ENCODE measurements around the gene COX11. TPM values are rescaled to one million over a fixed set of nuclear protein-coding genes. Genes with fewer than 3 reads are reported as not detected.

COX11 gene
- total and polyA plus RNA-seq, 2 of the 8 experiments (the other 6 are each of a cell fraction or from before 2014, with no cell fraction given), result 43.0 to 54.1 TPM

DNA sequence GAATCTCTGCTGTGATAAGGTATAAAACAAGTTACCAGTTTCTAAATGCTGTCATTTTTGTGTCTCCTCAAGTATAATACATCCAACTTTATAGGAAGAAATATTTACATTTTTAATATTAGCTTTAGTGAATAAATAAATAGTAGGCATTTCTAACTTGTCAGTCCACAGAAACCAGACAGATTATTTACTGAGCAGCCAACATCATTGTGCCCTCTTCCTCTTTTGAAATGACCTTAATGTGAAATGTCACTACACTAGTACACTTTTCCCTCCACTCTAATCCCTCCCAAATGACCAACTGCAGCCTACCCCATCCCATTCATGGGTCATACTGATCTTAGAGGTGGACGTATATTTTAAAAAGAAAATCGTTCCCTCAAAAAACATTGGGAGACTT, 9.3 kb upstream of the COX11 start:
- Histone ChIP-seq H3K56ac (replicated peaks; ENCODE audit: insufficient read length, low read depth, low read length) (no peak overlapping the region), H4K91ac (replicated peaks; ENCODE audit: insufficient read length, low read length) (no peak overlapping the region), H2AFZ (ENCODE audit: low read length) (no peak overlapping the region), H3K4ac (replicated peaks; ENCODE audit: insufficient read length, low read depth, low read length) (no peak overlapping the region), H4K5ac (ENCODE audit: insufficient read length, low read depth, low read length) (no peak overlapping the region), H2BK15ac (ENCODE audit: low read length) (no peak overlapping the region), H3K23ac (ENCODE audit: insufficient read length) (no peak overlapping the region), H3K14ac (ENCODE audit: insufficient read length) (no peak overlapping the region), H3K4me2 (ENCODE audit: insufficient read depth in 1 of 2, low read depth in 2 of 2, low read length in 2 of 2) (no peak overlapping the region), H3K18ac (ENCODE audit: extremely low read depth, low read length) (no peak overlapping the region), H4K20me1 (replicated peaks in 1 of 2; ENCODE audit: control insufficient read depth in 1 of 2, insufficient read depth in 2 of 2, low read length in 2 of 2) (peaks cover 0 to 2% of the 10 kb centered on the region in 2 experiments), H3K79me2 (ENCODE audit: control insufficient read depth in 1 of 2, insufficient read depth in 2 of 2, low read length in 2 of 2) (peaks cover 2 to 54% of the 10 kb centered on the region in 2 experiments; a peak in 3 of 4 replicates), H3K4me1 (replicated peaks in 1 of 4; ENCODE audit: control insufficient read depth in 3 of 4, insufficient read depth in 4 of 4, low read length in 3 of 4) (no peaks in the 10 kb centered on the region), H3K79me1 (ENCODE audit: low read depth, low read length) (no peaks in the 10 kb centered on the region; the same call in 1 of the 2 replicates), H3K27ac (ENCODE audit: low read depth, low read length) (no peak overlapping the region), H2AK5ac (ENCODE audit: low read depth, low read length) (no peak overlapping the region), H2BK5ac (ENCODE audit: low read depth, low read length) (no peak overlapping the region), H3K23me2 (ENCODE audit: low read depth, low read length) (peaks cover 1% of the 10 kb centered on the region; the same call in 1 of the 2 replicates), H3K4me3 (ENCODE audit: extremely low read depth in 1 of 4, insufficient read depth in 2 of 4, low read depth in 3 of 4, low read length in 4 of 4) (no peak overlapping the region), H3K36me3 (ENCODE audit: control insufficient read depth in 2 of 4, insufficient read depth in 4 of 4, low read length in 3 of 4) (peaks cover 0 to 6% (median 0%) of the 10 kb centered on the region in 4 experiments; a peak in 3 of 8 replicates), H3K27me3 (replicated peaks in 1 of 4; ENCODE audit: control insufficient read depth in 3 of 4, extremely low read depth in 1 of 4, insufficient read depth in 3 of 4, low read length in 3 of 4) (no peaks in the 10 kb centered on the region), H3K9me3 (ENCODE audit: insufficient read depth in 2 of 2, low read depth in 1 of 2, low read length in 1 of 2) (peaks cover 0 to 5% of the 10 kb centered on the region in 2 experiments; a peak in 1 of 4 replicates), H2BK12ac (ENCODE audit: low read depth, low read length) (no peak overlapping the region), H3K9ac (replicated peaks in 1 of 4; ENCODE audit: extremely low read depth in 1 of 4, low read depth in 3 of 4, low read length in 3 of 4) (no peak overlapping the region), H2BK20ac (ENCODE audit: low read length) (no peak overlapping the region), H2BK120ac (replicated peaks; ENCODE audit: low read depth, low read length) (no peak overlapping the region), H4K8ac (ENCODE audit: extremely low read depth, insufficient read depth, low read length) (no peak overlapping the region)
- DNase-seq (ENCODE audit: low read depth in 1 of 2, low spot score in 2 of 2), result no peak
- 92% methylated on average over 2 of the region's 2 CpGs; no CpG with 5 or more reads in 1 of the 2 experiments for WGBS, 2 experiments (ENCODE audit: extremely low coverage in 1 of 2, insufficient coverage in 1 of 2, insufficient read length in 1 of 2, insufficient replicate concordance in 2 of 2, low coverage in 1 of 2, low lambda C conversion rate in 2 of 2, missing lambda C conversion rate in 1 of 2)
- ChIA-PET POLR2A (ENCODE audit: partially characterized antibody) (no interaction called here), CTCF (ENCODE audit: partially characterized antibody) (no interaction called here)
- no peak for FAIRE-seq

All from H1 (cell line).